Esophagus muscularis mucosa (tissue), 4 donors: ENCODE data around the gene SUMO2. TPM values are rescaled to one million over a fixed set of nuclear protein-coding genes. Genes with fewer than 3 reads are reported as not detected.
"Not testable (repeated sequence)": the region's sequence is repeated elsewhere in the genome, so short reads cannot be mapped to it uniquely, and the experiment has no call there.

Experiments used
- DNase-seq: peaks from one replicate; pipeline ENCODE4 v3.0.0-alpha.2; 2017; ENCODE audit errors: extremely low spot score
- H3K27ac ChIP-seq, 4 donors: fragments of 200-600 bp; sonication (generic); replicated peaks in 1 of 4; 1 replicate in 3 of 4; 2 replicates in 1 of 4; pipeline ENCODE4 v1.5.1; 2016 to 2019; ENCODE audit warnings: mild to moderate bottlenecking in 1 of 4
- H3K27me3 ChIP-seq, 4 donors: fragments of 200-600 bp; sonication (generic); one replicate each; pipeline versions ENCODE4 v1.5.1 to v1.6.0; 2016 to 2019
- H3K36me3 ChIP-seq, 4 donors: fragments of 200-600 bp; sonication (generic); one replicate each; pipeline ENCODE4 v1.5.1; 2016 to 2019
- H3K4me1 ChIP-seq, 4 donors: fragments of 200-600 bp; sonication (generic); one replicate each; pipeline ENCODE4 v1.5.1; 2016 to 2019
- H3K4me3 ChIP-seq, 4 donors: fragments of 200-600 bp; sonication (generic); 1 replicate in 2 of 4; 2 replicates in 2 of 4; pipeline ENCODE4 v1.5.1; 2016 to 2019; ENCODE audit warnings: mild to moderate bottlenecking in 4 of 4, moderate library complexity in 1 of 4
- H3K9me3 ChIP-seq, 4 donors: fragments of 200-600 bp; sonication (generic); 1 replicate in 3 of 4; 2 replicates in 1 of 4; pipeline ENCODE4 v1.5.1; 2016 to 2019
- EP300 ChIP-seq: sonication (generic); formaldehyde crosslinking; IDR thresholded peaks from one replicate; pipeline ENCODE4 v1.6.1; 2017; ENCODE audit warnings: antibody characterized with exemption
- POLR2A ChIP-seq: fragments of 450-650 bp; IDR thresholded peaks from one replicate; pipeline ENCODE4 v1.6.1; 2017; ENCODE audit warnings: antibody characterized with exemption, moderate library complexity, mild to moderate bottlenecking, low read depth
- POLR2AphosphoS5 ChIP-seq, 2 donors: sonication (generic); formaldehyde crosslinking; IDR thresholded peaks; one replicate each; pipeline ENCODE4 v1.6.1; 2017; ENCODE audit warnings: antibody characterized with exemption in 2 of 2
- WGBS: methylation state at CpG from one replicate; pipeline ENCODE4 v1.1.5; 2018; 5-methylcytosine and 5-hydroxymethylcytosine counted together
- intact Hi-C: fragments of 100-400 bp; cut with DNase I; formaldehyde crosslinking; loops from one replicate; pipeline ENCODE4 v1.15.1; 2023
- total RNA-seq, 4 donors: library from RNA; depleted of rRNA; stranded (reverse); fragments of >200 nt; gene quantifications; one replicate each; pipeline versions ENCODE4 v1.1.0 to v1.2.1, GENCODE V29; 2016
- TF ChIP-seq, protein P1 (sequence below), 3 experiments: fragments of 200-600 bp in 2 of 3; fragments of 450-650 bp in 1 of 3; sonication (generic) in 2 of 3; IDR thresholded peaks; one replicate each; pipeline ENCODE4 v1.5.1; 2017 to 2019; ENCODE audit warnings: antibody characterized with exemption in 3 of 3, mild to moderate bottlenecking in 2 of 3, moderate library complexity in 1 of 3

Gene SUMO2
- total RNA-seq, 4 donors from 2014 or later = 64.4 to 101 (median 80.0) TPM

DNA sequence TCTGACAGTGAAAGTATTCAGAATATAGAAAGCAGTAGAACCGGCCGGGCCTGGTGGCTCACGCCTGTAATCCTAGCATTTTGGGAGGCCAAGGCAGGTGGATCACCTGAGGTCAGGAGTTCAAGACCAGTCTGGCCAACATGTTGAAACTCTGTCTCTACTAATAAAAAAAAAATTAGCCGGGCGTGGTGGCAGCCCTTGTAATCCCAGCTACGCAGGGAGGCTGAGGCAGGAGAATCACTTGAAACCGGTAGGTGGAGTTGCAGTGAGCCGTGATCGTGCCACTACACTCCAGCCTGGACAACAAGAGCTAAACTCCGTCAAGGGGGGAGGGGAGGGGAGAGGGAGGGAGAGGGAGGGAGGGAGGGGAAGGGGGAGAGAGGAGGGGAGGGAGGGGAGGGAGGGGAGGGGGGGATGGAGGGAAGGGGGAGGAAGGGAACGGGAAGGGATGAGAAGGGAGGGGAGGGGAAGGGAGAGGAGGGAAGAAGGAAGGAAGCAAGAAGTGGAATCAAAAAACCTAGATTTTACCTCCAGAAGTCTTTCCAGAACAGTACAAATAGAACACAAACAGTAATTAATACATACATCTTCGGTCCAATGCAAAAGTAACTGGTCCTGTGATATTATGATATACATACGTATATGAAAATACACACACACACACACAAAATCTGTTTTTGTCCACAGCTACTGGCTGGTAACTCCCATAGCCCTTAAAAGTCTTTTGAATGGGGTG is 40.4 kb downstream of the SUMO2 start:
- 87% methylated on average over 13 of the region's 13 CpGs for WGBS
- Histone ChIP-seq H3K27ac (no peak overlapping the region), H3K9me3 (no peaks in the 10 kb centered on the region), H3K36me3 (peaks cover 0 to 55% (median 31%) of the 10 kb centered on the region in 4 donors), H3K4me3 (no peak overlapping the region), H3K27me3 (no peaks in the 10 kb centered on the region), H3K4me1 (no peaks in the 10 kb centered on the region)
- intact Hi-C loops = no loop called here
- TF ChIP-seq EP300 (no peak), POLR2A (no peak), POLR2AphosphoS5 (IDR thresholded peaks at IDR 0.05) (no peak)
- TF ChIP-seq, protein P1, sequence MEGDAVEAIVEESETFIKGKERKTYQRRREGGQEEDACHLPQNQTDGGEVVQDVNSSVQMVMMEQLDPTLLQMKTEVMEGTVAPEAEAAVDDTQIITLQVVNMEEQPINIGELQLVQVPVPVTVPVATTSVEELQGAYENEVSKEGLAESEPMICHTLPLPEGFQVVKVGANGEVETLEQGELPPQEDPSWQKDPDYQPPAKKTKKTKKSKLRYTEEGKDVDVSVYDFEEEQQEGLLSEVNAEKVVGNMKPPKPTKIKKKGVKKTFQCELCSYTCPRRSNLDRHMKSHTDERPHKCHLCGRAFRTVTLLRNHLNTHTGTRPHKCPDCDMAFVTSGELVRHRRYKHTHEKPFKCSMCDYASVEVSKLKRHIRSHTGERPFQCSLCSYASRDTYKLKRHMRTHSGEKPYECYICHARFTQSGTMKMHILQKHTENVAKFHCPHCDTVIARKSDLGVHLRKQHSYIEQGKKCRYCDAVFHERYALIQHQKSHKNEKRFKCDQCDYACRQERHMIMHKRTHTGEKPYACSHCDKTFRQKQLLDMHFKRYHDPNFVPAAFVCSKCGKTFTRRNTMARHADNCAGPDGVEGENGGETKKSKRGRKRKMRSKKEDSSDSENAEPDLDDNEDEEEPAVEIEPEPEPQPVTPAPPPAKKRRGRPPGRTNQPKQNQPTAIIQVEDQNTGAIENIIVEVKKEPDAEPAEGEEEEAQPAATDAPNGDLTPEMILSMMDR (IDR thresholded peaks at IDR 0.05) = no peak
- DNase-seq = no peak

DNA sequence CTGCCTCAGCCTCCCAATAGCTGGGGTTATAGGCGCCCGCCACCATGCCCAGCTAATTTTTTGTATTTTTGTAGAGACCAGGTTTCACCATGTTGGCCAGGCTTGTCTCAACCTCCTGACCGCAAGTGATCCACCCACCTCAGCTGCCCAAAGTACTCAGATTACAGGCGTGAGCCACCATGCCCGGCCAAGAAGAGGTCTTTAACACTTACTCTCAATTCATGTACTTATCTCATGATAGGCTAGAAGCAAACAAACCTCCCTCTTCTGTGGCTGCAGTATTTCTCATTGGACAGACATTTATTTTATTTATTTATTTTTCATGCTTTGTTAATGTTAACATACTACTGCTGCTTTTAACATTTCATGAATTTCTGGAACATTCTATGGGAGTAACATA is 44.2 kb downstream of the SUMO2 start:
- Histone ChIP-seq H3K27ac (no peak overlapping the region), H3K4me1 (no peaks in the 10 kb centered on the region), H3K27me3 (no peaks in the 10 kb centered on the region), H3K4me3 (no peak overlapping the region), H3K36me3 (peaks cover 0 to 27% (median 21%) of the 10 kb centered on the region in 4 donors), H3K9me3 (no peaks in the 10 kb centered on the region)
- no peak for DNase-seq
- 94% methylated on average over 5 of the region's 5 CpGs for WGBS
- intact Hi-C loops = no loop called here
- TF ChIP-seq POLR2AphosphoS5 (IDR thresholded peaks at IDR 0.05) = no peak

DNA sequence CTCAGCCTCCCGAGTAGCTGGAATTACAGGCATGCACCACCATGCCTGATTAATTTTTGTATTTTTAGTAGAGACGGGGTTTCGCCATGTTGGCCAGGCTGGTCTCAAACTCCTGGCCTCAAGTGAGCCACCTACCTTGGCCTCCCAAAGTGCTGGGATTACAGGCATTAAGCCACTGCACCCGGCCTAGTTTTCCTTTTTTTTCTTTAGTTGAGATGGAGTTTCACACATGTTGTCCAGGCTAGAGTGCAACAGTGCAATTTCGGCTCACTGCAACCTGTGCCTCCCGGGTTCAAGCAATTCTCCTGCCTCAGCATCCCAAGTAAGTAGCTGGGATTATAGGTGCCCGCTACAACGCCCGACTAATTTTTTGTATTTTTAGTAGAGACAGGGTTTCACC is 45.0 kb downstream of the SUMO2 start:
- peaks cover 0 to 26% (median 21%) of the 10 kb centered on the region in 4 donors for H3K36me3 ChIP-seq
- DNase-seq, H3K27me3 ChIP-seq, H3K27ac ChIP-seq, H3K9me3 ChIP-seq, H3K4me1 ChIP-seq, intact Hi-C loops, H3K4me3 ChIP-seq: not testable (repeated sequence)
- WGBS = 90% methylated on average over 9 of the region's 9 CpGs

DNA sequence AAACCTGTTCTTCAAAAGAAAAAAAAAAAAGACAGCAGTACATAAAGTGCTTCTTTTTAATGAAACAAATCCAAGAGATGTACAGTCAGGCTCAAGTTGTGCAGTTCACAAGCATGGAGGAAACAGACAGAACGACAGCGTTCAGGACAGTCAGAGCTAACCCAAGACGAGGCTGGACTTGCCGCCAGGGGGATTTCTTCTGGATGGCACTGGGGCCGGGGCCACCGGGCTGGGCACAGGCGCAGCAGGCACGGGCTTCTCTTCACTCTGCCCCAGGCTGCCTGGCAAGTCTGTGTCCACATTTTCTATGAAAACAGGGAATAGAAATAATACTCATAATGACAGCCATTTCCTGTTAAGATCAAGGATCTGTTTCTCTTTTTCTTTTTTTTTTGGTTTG is 46.8 kb downstream of the SUMO2 start:
- Histone ChIP-seq H3K4me3 (no peak overlapping the region), H3K9me3 (no peaks in the 10 kb centered on the region), H3K4me1 (peaks cover 9 to 14% (median 11%) of the 10 kb centered on the region in 4 donors), H3K36me3 (peaks cover 0 to 18% (median 15%) of the 10 kb centered on the region in 4 donors), H3K27me3 (no peaks in the 10 kb centered on the region), H3K27ac (no peak overlapping the region)
- no peak for DNase-seq
- 86% methylated on average over 8 of the region's 8 CpGs for WGBS
- TF ChIP-seq POLR2AphosphoS5 (IDR thresholded peaks at IDR 0.05) (no peak), POLR2A (no peak), EP300 (no peak)
- TF ChIP-seq, protein P1 (IDR thresholded peaks at IDR 0.05) = no peak
- intact Hi-C loops = no loop called here

DNA sequence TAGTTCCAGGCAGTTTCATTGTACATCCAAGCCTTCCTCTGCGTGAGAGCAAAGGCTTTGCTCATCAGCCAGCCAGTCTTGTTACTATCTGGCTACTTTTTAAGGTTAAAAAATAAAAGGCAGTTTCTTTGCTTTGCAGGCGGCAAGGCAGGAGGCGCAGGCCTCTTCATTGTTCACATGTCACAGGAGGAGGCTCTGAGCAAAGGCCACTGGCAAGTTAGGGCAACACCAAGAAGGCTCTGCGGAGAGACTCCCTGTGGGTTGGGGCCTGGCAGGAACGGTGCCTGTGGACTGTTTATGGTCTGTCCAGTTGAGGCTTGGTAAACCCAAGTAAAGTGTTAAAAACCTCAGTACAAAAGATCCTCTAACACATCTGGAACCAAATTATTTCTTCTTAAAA is 47.3 kb downstream of the SUMO2 start:
- WGBS = 92% methylated on average over 5 of the region's 5 CpGs
- Histone ChIP-seq H3K4me1 (peaks cover 10 to 19% (median 16%) of the 10 kb centered on the region in 4 donors), H3K4me3 (no peak overlapping the region), H3K36me3 (peaks cover 0 to 19% (median 13%) of the 10 kb centered on the region in 4 donors), H3K27ac (no peak overlapping the region), H3K27me3 (no peaks in the 10 kb centered on the region), H3K9me3 (no peaks in the 10 kb centered on the region)
- DNase-seq = no peak
- no peak for TF ChIP-seq POLR2A
- no peak for TF ChIP-seq POLR2AphosphoS5 (IDR thresholded peaks at IDR 0.05)
- TF ChIP-seq, protein P1 (IDR thresholded peaks at IDR 0.05) = no peak
- no peak for TF ChIP-seq EP300
- intact Hi-C loops = no loop called here

DNA sequence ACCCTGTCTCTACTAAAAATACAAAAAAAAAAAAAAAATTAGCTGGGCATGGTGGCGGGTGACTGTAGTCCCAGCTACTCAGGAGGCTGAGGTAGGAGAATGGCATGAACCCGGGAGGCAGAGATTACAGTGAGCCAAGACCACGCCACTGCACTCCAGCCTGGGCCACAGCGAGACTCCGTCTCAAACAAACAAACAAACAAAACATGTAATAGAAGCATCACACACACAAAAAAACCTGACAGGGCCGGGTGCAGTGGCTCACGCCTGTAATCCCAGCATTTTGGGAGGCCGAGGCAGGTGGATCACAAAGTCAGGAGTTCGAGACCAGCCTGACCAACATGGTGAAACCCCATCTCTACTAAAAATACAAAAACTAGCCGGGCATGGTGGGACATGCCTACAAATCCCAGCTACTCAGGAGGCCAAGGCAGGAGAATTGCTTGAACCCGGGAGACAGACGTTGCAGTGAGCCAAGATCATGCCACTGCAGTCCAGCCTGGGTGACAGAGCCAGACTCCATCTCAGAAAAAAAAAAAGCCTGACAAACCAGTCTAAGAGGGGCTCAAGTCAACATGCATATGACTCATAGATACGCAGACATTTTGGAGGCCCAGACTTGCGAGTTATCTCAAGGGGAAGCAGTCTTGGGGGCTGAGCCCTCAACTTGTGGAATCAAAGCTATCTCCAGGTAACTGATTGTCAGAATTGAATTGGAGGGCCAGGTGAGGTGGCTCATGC is 49.0 kb downstream of the SUMO2 start:
- WGBS = 81% methylated on average over 14 of the region's 14 CpGs
- Histone ChIP-seq H3K4me1 (peaks cover 10 to 28% (median 21%) of the 10 kb centered on the region in 4 donors), H3K36me3 (peaks cover 0 to 27% (median 25%) of the 10 kb centered on the region in 4 donors)
- H3K27ac ChIP-seq, H3K9me3 ChIP-seq, DNase-seq, H3K4me3 ChIP-seq, H3K27me3 ChIP-seq: not testable (repeated sequence)
- intact Hi-C loops = loop anchor here (5.0 kb wide), 1 partner anchor 49 kb away; the partner anchor contains the start of gene SUMO2
